Right lobe of liver (tissue), 4 donors: ENCODE measurements around the gene INPPL1.

Source experiments
- CTCF ChIP-seq, 4 donors: fragments of 200-600 bp in 3 of 4; fragments of 450-650 bp in 1 of 4; IDR thresholded peaks; one replicate each; pipeline versions ENCODE4 v1.5.1 to v1.8.0; 2016 to 2022; ENCODE audit warnings: antibody characterized with exemption in 4 of 4, mild to moderate bottlenecking in 2 of 4
- POLR2A ChIP-seq: fragments of 450-650 bp; IDR thresholded peaks from one replicate; pipeline ENCODE4 v1.6.1; 2017; ENCODE audit warnings: antibody characterized with exemption, mild to moderate bottlenecking
- donor health status: DM: no; HTN: no; CAD: no.
- donor health status: DM: no; HTN: no; CAD: no.
- donor health status: DM: no; HTN: yes; CAD: no.

GRCh38 chr11:72195518-72196270 lies 28.9 kb upstream of the INPPL1 start:
- TF ChIP-seq CTCF (IDR thresholded peaks at IDR 0.05) (no peak), POLR2A (no peak)
